Ovary (tissue), 9 donors: ENCODE data around the gene IMMP2L. TPM values are rescaled to one million over a fixed set of nuclear protein-coding genes. Genes with fewer than 3 reads are reported as not detected.

ENCODE experiments used
- DNase-seq, 5 donors: peaks; one replicate each; pipeline ENCODE4 v3.0.0-alpha.2; 2019 to 2020
- H3K27ac ChIP-seq, 2 donors: fragments of 200-600 bp; one replicate each; pipeline versions ENCODE4 v1.5.1 to v1.8.0; 2019 to 2022
- H3K27me3 ChIP-seq: fragments of 200-600 bp; one replicate; pipeline ENCODE4 v1.8.0; 2022
- H3K36me3 ChIP-seq: fragments of 200-600 bp; sonication (generic); one replicate; pipeline ENCODE4 v1.5.1; 2019
- H3K4me1 ChIP-seq: one replicate; pipeline ENCODE4 v1.8.1; 2013; ENCODE audit warnings: mild to moderate bottlenecking, moderate library complexity; ENCODE audit not compliant: insufficient read depth
- H3K4me3 ChIP-seq: fragments of 200-600 bp; sonication (generic); one replicate; pipeline ENCODE4 v1.5.1; 2017
- H3K9me3 ChIP-seq, 2 donors: fragments of 200-600 bp in 1 of 2; sonication (generic) in 1 of 2; one replicate each; pipeline versions ENCODE4 v1.5.1 to v1.8.1; 2013 to 2019; ENCODE audit warnings: mild to moderate bottlenecking in 1 of 2, moderate library complexity in 1 of 2
- CTCF ChIP-seq, 3 donors: fragments of 450-650 bp in 2 of 3; fragments of 200-600 bp in 1 of 3; IDR thresholded peaks; one replicate each; pipeline versions ENCODE4 v1.5.1 to v1.8.0; 2016 to 2022; ENCODE audit warnings: antibody characterized with exemption in 3 of 3, mild to moderate bottlenecking in 1 of 3
- EP300 ChIP-seq: sonication (generic); formaldehyde crosslinking; IDR thresholded peaks from one replicate; pipeline ENCODE4 v1.6.1; 2017; ENCODE audit warnings: antibody characterized with exemption
- POLR2A ChIP-seq: fragments of 450-650 bp; IDR thresholded peaks from one replicate; pipeline ENCODE4 v1.6.1; 2017; ENCODE audit warnings: antibody characterized with exemption, mild to moderate bottlenecking, moderate library complexity
- WGBS, 3 donors: extraction: QIAGEN DNeasy Blood & Tissue Kit in 1 of 3; methylation state at CpG; one replicate each; pipeline versions ENCODE4 v1.1.5 to v1.1.7; 2013 to 2017; 5-methylcytosine and 5-hydroxymethylcytosine counted together
- intact Hi-C, 4 donors: fragments of 100-400 bp; cut with DNase I; formaldehyde crosslinking; loops; one replicate each; pipeline versions ENCODE4 v1.11.0 to v1.15.1; 2022 to 2023
- polyA plus RNA-seq, 2 donors: library from polyadenylated mRNA; stranded (reverse); fragments of 200-250 nt in 1 of 2; fragments of 350-450 nt in 1 of 2; fragmentation: Illumina TruSeq in 1 of 2; extraction: RNeasy Lipid Tissue Mini Kit (QIAGEN cat#74804) in 1 of 2; gene quantifications; one replicate each; pipeline ENCODE4 v1.2.3, GENCODE V29; 2013 to 2014
- total RNA-seq, 7 donors: library from RNA; depleted of rRNA in 2 of 7; stranded (reverse); fragments of >200 nt in 2 of 7; fragmentation: NEBNext Ultra II Directional in 3 of 7; extraction: Animal tissue kit (Norgen Biotek cat#: 25700) in 3 of 7; gene quantifications; one replicate each; pipeline versions ENCODE4 v1.1.0 to v1.2.4, GENCODE V29; 2016 to 2023
- donor health status: DM: no; HTN: no; CAD: no; lungs with moderate emphysema.
- donor health status: DM: no; HTN: no; CAD: no.
- donor health status: Bipolar disorder and iron deficiency.
- donor health status: DM: yes; HTN: yes; CAD: no.
- donor health status: DM: no; HTN: no; CAD: no.
- donor health status: DM: yes; HTN: yes; CAD: no.

Gene IMMP2L
- total and polyA plus RNA-seq, 9 donors, result 19.5 to 36.9 (median 29.9) TPM

GRCh38 chr7:111409714-111410422, 152.4 kb downstream of the IMMP2L start:
- Histone ChIP-seq H3K27me3 (no peaks in the 10 kb centered on the region), H3K36me3 (no peaks in the 10 kb centered on the region), H3K4me3 (no peak overlapping the region), H3K27ac (no peak overlapping the region), H3K9me3 (no peaks in the 10 kb centered on the region), H3K4me1 (no peaks in the 10 kb centered on the region)
- intact Hi-C loops, result no loop called here
- 8 to 24% (median 9%) methylated on average over 1 of the region's 1 CpG for WGBS, 3 donors
- DNase-seq, result no peak
- TF ChIP-seq EP300 (no peak), CTCF (IDR thresholded peaks at IDR 0.05) (no peak), POLR2A (no peak)

- Histone ChIP-seq H3K27ac (no peak overlapping the region), H3K27me3 (no peaks in the 10 kb centered on the region), H3K36me3 (no peaks in the 10 kb centered on the region), H3K4me1 (no peaks in the 10 kb centered on the region), H3K4me3 (no peak overlapping the region), H3K9me3 (no peaks in the 10 kb centered on the region)
- TF ChIP-seq POLR2A (no peak), CTCF (IDR thresholded peaks at IDR 0.05) (no peak), EP300 (no peak)
- intact Hi-C loops, result no loop called here
- no peak for DNase-seq
Observed at GRCh38 chr7:111408724-111409123, 153.6 kb downstream of the IMMP2L start.

- Histone ChIP-seq H3K27me3 (no peaks in the 10 kb centered on the region), H3K4me3 (no peak overlapping the region), H3K9me3 (no peaks in the 10 kb centered on the region), H3K36me3 (no peaks in the 10 kb centered on the region), H3K4me1 (no peaks in the 10 kb centered on the region), H3K27ac (no peak overlapping the region)
- TF ChIP-seq EP300 (no peak), CTCF (IDR thresholded peaks at IDR 0.05) (no peak), POLR2A (no peak)
- intact Hi-C loops, result no loop called here
- WGBS, 3 donors, result 96 to 98% (median 97%) methylated on average over 1 of the region's 1 CpG
- DNase-seq, result no peak
Observed at GRCh38 chr7:111407258-111407657, 155.0 kb downstream of the IMMP2L start.

GRCh38 chr7:111405621-111406020, 156.7 kb downstream of the IMMP2L start:
- Histone ChIP-seq H3K9me3 (no peaks in the 10 kb centered on the region), H3K27me3 (no peaks in the 10 kb centered on the region), H3K27ac (no peak overlapping the region), H3K4me3 (no peak overlapping the region), H3K36me3 (no peaks in the 10 kb centered on the region), H3K4me1 (no peaks in the 10 kb centered on the region)
- WGBS, 3 donors, result 98 to 100% (median 100%) methylated on average over 1 of the region's 1 CpG
- no peak for DNase-seq
- intact Hi-C loops, result no loop called here
- TF ChIP-seq POLR2A (no peak), CTCF (IDR thresholded peaks at IDR 0.05) (no peak), EP300 (no peak)
